G401.6 (cell line): ENCODE measurements around the gene CHD9.
"Not testable (repeated sequence)": the region's sequence is repeated elsewhere in the genome, so short reads cannot be mapped to it uniquely, and the experiment has no call there.

ENCODE experiments used
- FAIRE-seq: peaks from 2 replicates; lab custom pipeline; 2012; peaks lifted over from hg19 to GRCh38; lab: Jason Lieb, UNC

The CHD9 gene

DNA sequence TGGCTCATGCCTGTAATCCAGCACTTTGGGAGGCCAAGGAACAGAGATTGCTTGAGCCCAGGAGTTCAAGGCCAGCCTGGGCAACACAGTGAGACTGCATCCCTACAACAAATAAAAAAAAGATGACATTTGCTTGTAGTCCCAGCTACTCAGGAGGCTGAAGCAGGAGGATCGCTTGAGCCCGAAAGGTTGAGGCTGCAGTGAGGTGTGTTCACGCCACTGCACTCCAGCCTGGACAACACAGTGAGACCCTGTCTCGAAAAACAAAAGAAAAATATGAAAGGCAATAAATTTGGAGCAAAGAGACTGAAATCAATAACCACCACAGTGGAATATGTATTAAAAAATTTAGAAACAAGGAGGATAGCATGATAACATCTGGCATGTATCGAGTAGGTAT is 235.7 kb downstream of the CHD9 start:
- no peak for FAIRE-seq

- no peak for FAIRE-seq
Observed at GRCh38 chr16:53291757-53292392, 237.1 kb downstream of the CHD9 start.

GRCh38 chr16:53297477-53297876 is 242.7 kb downstream of the CHD9 start:
- no peak for FAIRE-seq

- no peak for FAIRE-seq
Observed at GRCh38 chr16:53304334-53304733, 249.5 kb downstream of the CHD9 start.

DNA sequence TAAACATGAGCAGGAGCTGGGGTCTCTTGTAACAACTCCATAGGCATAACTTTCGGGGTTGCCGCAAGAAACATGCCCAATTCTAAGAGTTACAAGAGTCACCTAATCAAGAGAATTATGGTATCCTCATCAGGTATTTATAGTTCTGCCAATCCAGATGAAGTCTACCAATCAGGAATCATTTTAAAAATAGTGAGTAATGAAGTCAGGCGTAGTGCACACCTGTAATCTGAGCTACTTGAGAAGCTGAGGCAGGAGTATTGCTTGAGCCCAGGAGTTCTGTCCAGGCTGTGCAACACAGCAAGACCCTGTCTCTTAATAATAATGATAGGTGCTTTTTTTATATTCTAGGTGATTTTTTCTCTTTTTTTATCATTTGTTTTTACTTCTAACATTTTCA is 251.0 kb downstream of the CHD9 start:
- no peak for FAIRE-seq

- no peak for FAIRE-seq
Observed at GRCh38 chr16:53309457-53309856, 254.7 kb downstream of the CHD9 start.

DNA sequence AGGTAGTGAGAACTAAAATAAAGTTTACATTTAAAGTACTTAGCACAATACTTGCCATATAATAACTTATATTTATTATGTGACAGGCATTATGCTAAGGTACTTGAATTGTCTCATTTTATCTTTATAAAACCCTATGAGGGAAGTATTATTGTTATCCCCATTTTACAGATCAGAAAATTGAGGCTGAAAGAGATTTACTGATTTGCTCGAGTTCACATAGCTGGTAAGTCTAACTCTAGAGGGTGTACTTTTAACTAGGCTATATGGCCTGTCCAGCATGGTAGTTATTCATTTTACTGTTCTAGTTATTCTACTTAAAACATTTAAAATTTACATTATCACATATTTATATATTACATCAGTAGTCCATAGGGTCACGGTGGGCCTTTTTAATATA is 266.2 kb downstream of the CHD9 start:
- FAIRE-seq, result no peak

DNA sequence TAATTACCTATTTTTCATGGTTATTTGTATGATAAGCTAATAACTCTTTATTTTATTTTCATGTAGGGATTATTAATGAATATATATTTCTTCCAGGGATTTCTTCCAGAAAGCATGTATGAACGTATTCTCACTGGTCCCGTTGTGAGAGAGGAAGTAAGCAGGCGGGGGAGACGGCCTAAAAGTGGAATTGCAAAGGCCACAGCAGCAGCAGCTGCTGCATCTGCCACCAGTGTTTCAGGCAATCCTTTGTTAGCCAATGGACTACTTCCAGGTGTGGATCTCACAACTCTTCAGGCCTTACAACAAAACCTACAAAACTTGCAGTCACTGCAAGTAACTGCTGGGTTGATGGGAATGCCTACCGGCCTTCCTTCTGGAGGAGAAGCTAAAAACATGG is 269.1 kb downstream of the CHD9 start:
- FAIRE-seq, result no peak

DNA sequence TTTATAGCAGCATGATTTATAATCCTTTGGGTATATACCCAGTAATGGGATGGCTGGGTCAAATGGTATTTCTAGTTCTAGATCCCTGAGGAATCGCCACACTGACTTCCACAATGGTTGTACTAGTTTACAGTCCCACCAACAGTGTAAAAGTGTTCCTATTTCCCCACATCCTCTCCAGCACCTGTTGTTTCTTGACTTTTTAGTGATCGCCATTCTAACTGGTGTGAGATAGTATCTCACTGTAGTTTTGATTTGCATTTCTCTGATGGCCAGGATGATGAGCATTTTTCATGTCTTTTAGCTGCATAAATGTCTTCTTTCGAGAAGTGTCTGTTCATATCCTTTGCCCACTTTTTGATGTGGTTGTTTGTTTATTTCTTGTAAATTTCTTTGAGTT is 276.2 kb downstream of the CHD9 start:
- not testable (repeated sequence) for FAIRE-seq

DNA sequence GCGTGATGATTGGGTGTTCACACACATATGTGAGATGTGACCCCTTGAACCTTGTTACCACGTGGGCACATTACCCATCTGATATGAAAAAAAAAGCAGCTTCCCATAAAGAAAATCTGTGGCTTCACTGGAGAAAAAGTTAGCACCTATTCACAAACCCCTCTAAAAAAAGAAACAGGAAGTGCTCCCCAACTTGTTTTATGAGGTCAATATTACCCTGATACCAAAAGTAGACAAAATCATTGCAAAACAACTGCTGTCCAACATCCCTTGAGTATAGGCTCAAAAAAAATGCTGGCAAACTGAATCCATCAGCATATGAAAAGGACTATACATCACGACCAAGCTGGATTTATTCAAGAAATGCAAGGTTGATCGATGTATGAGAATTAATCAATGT is 279.8 kb downstream of the CHD9 start:
- FAIRE-seq, result no peak

DNA sequence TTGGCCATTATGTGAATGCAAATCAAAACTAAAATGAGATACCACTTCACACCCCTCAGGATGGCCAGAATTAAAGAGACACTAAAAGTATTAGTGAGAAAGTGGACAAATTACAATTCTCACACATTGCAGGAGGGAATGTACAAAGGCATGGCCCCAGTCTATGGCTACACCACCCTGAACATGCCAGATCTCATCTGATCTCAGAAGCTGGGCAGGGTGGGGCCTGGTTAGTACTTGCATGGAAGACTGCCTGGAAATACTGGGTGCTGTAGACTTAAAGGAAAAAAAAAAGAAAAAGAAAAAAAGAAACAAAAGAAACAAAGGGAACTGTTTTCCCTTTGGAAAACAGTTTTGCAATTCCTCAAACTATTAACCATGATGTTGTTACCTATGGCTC is 282.5 kb downstream of the CHD9 start:
- FAIRE-seq, result no peak

- FAIRE-seq, result no peak
Observed at GRCh38 chr16:53341792-53342191, 287.0 kb downstream of the CHD9 start.

DNA sequence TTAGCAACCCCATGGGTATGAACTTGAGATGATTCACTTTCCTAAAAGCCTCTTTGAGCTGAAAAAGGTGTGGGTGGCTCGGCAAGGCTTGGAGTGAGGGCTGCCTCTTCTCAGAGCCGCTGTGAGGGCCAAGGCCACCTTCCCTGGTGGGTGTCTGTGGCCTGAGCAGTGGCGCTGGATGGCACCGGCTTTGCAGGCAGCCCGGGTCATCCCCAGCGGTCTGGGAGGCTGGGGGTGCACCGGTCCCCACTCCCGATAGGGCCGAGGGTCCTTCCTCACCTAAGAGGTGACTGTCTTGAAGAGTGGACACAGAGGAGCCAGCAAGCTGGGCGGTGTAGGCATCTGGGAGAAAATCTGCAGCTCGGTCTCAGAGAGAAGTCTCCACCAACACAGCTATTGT is 300.3 kb downstream of the CHD9 start:
- no peak for FAIRE-seq

- FAIRE-seq, result no peak
Observed at GRCh38 chr16:53356478-53357207, 301.9 kb downstream of the CHD9 start.

- FAIRE-seq, result no peak
Observed at GRCh38 chr16:53357208-53357586, 302.4 kb downstream of the CHD9 start.

GRCh38 chr16:53357955-53358354 is 303.2 kb downstream of the CHD9 start:
- FAIRE-seq, result no peak

DNA sequence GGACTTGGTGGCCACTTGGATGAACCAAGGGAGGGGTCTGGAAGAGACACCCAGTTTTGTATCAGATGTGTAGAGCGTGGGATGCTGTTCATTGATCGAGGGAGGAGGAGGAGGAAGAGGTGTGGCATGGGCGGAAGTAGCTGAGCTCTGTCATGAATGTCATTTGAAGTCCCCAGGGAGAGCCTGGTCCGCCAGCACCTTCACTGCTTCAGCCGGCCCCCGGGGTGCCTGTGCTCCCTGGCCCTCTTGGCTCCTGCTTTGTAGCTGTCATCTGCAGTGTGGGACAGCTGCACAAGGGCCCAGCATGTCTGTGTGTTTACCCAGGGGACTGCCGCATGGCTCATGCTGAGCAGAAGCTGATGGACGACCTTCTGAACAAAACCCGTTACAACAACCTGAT is 304.1 kb downstream of the CHD9 start:
- FAIRE-seq, result no peak

GRCh38 chr16:53369921-53370320 is 315.1 kb downstream of the CHD9 start:
- FAIRE-seq, result no peak

DNA sequence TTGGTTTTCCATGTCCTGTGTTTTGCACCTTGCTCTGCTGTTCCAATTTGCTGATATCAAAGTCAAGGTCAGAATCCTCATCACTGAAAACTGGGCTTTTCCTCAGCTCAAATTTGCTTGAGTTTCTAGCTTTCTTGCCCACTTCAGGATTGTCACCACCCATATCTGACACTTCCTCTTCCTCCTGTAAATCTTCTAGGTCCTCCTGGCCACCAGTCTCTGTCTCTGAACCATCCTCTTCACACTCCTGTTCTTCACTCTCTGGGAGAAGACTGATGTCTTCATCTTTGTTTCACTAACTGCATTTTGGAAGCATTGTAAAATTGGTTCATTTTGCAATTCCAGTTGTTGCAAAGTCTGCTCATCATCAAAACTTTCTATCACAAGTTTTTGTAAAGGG is 316.0 kb downstream of the CHD9 start:
- no peak for FAIRE-seq

DNA sequence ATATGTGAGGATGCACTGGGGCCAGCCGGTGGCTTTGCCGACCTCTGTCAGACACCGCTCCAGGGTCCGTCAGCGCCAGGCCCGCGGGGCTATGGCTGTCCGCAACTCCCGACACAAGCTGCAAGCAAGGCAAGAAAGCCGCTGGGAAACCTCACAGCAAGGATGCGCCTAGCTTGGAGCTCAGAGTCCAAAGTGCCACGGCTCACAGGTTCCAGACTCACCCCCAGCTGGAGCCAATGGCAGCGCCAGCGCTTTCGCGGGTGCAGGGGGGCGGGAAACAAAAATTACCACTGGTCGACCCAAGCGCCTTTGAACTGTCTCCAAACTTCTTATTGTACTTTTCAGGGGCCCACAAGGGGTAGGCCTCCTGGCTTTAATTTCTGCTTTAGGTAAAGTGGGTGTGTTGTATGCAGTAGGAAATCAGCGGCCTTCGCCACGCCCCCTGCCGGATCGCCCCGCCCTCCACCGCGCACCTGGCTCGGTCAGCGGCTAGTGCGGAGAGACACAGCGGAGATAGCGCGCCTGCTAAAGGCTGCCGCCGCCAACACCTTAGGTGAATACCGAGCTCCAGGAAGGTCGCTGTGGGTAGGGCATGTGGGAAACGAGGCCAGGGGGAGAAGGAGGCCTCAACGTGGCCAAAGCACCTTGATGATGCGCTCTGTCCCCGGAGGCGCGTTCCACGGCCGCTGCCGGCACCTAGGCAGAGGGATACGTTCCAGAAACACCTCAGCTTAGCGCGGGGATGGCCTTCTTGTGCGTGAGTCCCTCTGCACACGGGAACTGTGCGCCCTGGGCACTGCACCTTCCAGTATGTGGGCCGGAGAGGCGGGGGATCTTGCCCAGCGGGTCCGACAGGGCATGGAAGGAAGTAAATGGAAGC is 318.4 kb downstream of the CHD9 start:
- no peak for FAIRE-seq

GRCh38 chr16:53374800-53375199 is 320.0 kb downstream of the CHD9 start:
- FAIRE-seq, result no peak

GRCh38 chr16:53378138-53378537 is 323.3 kb downstream of the CHD9 start:
- no peak for FAIRE-seq
